SK-N-MC (cell line): ENCODE results near the gene C10orf67.
"Not testable (repeated sequence)": the region's sequence is repeated elsewhere in the genome, so short reads cannot be mapped to it uniquely, and the experiment has no call there.

Experiments
- DNase-seq: peaks from one replicate; pipeline ENCODE4 v3.0.0-alpha.2; 2011; ENCODE audit warnings: low read depth, low spot score
- H3K27ac ChIP-seq: fragments of 200-600 bp; sonication (generic); 2 replicates; pipeline ENCODE4 v1.5.1; 2016; ENCODE audit warnings: mixed run types
- H3K36me3 ChIP-seq: fragments of 200-600 bp; sonication (generic); 2 replicates; pipeline ENCODE4 v1.6.1; 2017; ENCODE audit warnings: antibody characterized with exemption, low read length, mixed read lengths; ENCODE audit not compliant: insufficient read depth
- H3K4me3 ChIP-seq: fragments of 200-600 bp; sonication (generic); 2 replicates; pipeline ENCODE4 v1.5.1; 2016
- H3K9ac ChIP-seq: fragments of 200-600 bp; sonication (generic); 2 replicates; pipeline ENCODE4 v1.8.0; 2017; ENCODE audit warnings: mixed run types, mixed read lengths; ENCODE audit not compliant: insufficient read length
- H3K9me3 ChIP-seq: fragments of 200-600 bp; sonication (generic); 2 replicates; pipeline ENCODE4 v1.6.1; 2017; ENCODE audit warnings: low read depth, mild to moderate bottlenecking, antibody characterized with exemption, low read length, moderate library complexity, mixed read lengths
- EZH2 ChIP-seq: fragments of 200-600 bp; sonication (generic); IDR thresholded peaks from one replicate; pipeline ENCODE4 v1.6.1; 2017; ENCODE audit warnings: antibody characterized with exemption
- FOXP2 ChIP-seq: optimal IDR thresholded peaks from 2 replicates; pipeline ENCODE3; 2011; ENCODE audit warnings: mild to moderate bottlenecking, moderate library complexity; ENCODE audit not compliant: insufficient read depth; ENCODE audit errors: extremely low read length, control extremely low read depth
- POLR2AphosphoS5 ChIP-seq: IDR thresholded peaks from 2 replicates; pipeline ENCODE4 v1.6.1; 2012; ENCODE audit warnings: mild to moderate bottlenecking, low read depth, low read length, borderline replicate concordance

C10orf67 gene

GRCh38 chr10:23344241-23344841, at the start of gene C10orf67:
C10orf67 (minus strand) TSS chr10:23344797; CDS start chr10:23344774, 23 bp downstream.
- DNase-seq: no peak
- H3K36me3 ChIP-seq: no peaks in the 10 kb centered on the region
- no peak within 1 kb of the TSS for H3K27ac ChIP-seq
- no peak within 1 kb of the TSS for H3K9ac ChIP-seq
- H3K4me3 ChIP-seq: no peak within 1 kb of the TSS
- no peak for TF ChIP-seq FOXP2
- TF ChIP-seq EZH2: no peak
- no peak for TF ChIP-seq POLR2AphosphoS5
- no peaks in the 10 kb centered on the region for H3K9me3 ChIP-seq

GRCh38 chr10:23391821-23392220, 47.2 kb upstream of the C10orf67 start:
- DNase-seq: no peak
- no peak for TF ChIP-seq POLR2AphosphoS5
- TF ChIP-seq EZH2: no peak
- TF ChIP-seq FOXP2: no peak
- H3K27ac ChIP-seq: no peak overlapping the region
- H3K36me3 ChIP-seq: no peaks in the 10 kb centered on the region
- H3K4me3 ChIP-seq: no peak overlapping the region
- H3K9ac ChIP-seq: no peak overlapping the region
- H3K9me3 ChIP-seq: no peaks in the 10 kb centered on the region

- Histone ChIP-seq H3K4me3 (no peak overlapping the region), H3K36me3 (no peaks in the 10 kb centered on the region), H3K9me3 (no peaks in the 10 kb centered on the region), H3K27ac (no peak overlapping the region), H3K9ac (no peak overlapping the region)
- no peak for TF ChIP-seq POLR2AphosphoS5
- TF ChIP-seq FOXP2: no peak
- no peak for TF ChIP-seq EZH2
- DNase-seq: no peak
Observed at GRCh38 chr10:23390809-23391208, 46.2 kb upstream of the C10orf67 start.

GRCh38 chr10:23390408-23390807, 45.8 kb upstream of the C10orf67 start:
- not testable (repeated sequence) for H3K9me3 ChIP-seq, H3K27ac ChIP-seq

DNA sequence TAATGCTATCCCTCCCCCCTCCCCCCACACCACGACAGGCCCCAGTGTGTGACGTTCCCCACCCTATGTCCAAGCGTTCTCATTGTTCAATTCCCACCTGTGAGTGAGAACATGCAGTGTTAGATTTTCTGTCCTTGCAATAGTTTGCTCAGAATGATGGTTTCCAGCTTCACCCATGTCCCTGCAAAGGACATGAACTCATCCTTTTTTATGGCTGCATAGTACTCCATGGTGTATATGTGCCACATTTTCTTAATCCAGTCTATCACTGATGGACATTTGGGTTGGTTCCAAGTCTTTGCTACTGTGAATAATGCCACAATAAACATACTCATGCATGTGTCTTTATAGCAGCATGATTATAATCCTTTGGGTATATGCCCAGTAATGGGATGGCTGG, 42.9 kb upstream of the C10orf67 start:
- H3K27ac ChIP-seq, H3K4me3 ChIP-seq, H3K9ac ChIP-seq, DNase-seq, H3K36me3 ChIP-seq, H3K9me3 ChIP-seq: not testable (repeated sequence)

More at GRCh38 chr10:23390408-23390807, 45.8 kb upstream of the C10orf67 start:
- not testable (repeated sequence) for H3K36me3 ChIP-seq, H3K9ac ChIP-seq, DNase-seq, H3K4me3 ChIP-seq

- Histone ChIP-seq H3K9ac (no peak overlapping the region), H3K4me3 (no peak overlapping the region), H3K9me3 (no peaks in the 10 kb centered on the region), H3K27ac (no peak overlapping the region), H3K36me3 (no peaks in the 10 kb centered on the region)
- no peak for DNase-seq
- TF ChIP-seq FOXP2 (no peak), POLR2AphosphoS5 (no peak), EZH2 (no peak)
Observed at GRCh38 chr10:23386052-23386451, 41.5 kb upstream of the C10orf67 start.

DNA sequence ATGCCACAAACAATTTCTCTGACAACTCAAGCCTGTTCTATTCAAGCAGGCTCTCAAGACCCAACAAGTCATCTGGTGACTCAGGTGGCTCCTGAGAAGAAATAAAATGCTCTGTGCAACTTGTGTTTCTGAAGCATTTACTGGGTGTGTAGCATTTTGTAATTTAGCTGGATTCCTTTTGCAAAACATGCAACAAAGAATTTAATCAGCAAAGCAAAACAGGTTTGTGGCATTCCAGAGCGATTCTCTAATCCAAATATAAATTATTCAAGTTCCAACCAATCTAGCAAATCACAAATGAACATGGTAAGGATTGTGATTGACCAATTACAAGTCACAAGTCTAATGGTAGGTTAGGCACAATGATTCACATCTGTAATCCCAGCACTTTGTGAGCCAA, 39.8 kb upstream of the C10orf67 start:
- H3K9ac ChIP-seq: no peak overlapping the region
- H3K36me3 ChIP-seq: no peaks in the 10 kb centered on the region
- no peak overlapping the region for H3K4me3 ChIP-seq
- TF ChIP-seq FOXP2: no peak
- H3K27ac ChIP-seq: no peak overlapping the region
- DNase-seq: no peak
- no peaks in the 10 kb centered on the region for H3K9me3 ChIP-seq

- Histone ChIP-seq H3K36me3 (no peaks in the 10 kb centered on the region), H3K9me3 (no peaks in the 10 kb centered on the region), H3K9ac (no peak overlapping the region), H3K4me3 (no peak overlapping the region), H3K27ac (no peak overlapping the region)
- TF ChIP-seq FOXP2: no peak
- TF ChIP-seq EZH2: no peak
- TF ChIP-seq POLR2AphosphoS5: no peak
- no peak for DNase-seq
Observed at GRCh38 chr10:23383637-23384036, 39.0 kb upstream of the C10orf67 start.

- no peaks in the 10 kb centered on the region for H3K36me3 ChIP-seq
- H3K27ac ChIP-seq: no peak overlapping the region
Observed at GRCh38 chr10:23381298-23382040, 36.9 kb upstream of the C10orf67 start.

More at GRCh38 chr10:23381298-23382040, 36.9 kb upstream of the C10orf67 start:
- H3K9ac ChIP-seq: no peak overlapping the region
- H3K9me3 ChIP-seq: no peaks in the 10 kb centered on the region
- no peak for DNase-seq
- no peak overlapping the region for H3K4me3 ChIP-seq
- TF ChIP-seq POLR2AphosphoS5: no peak
- no peak for TF ChIP-seq EZH2
- no peak for TF ChIP-seq FOXP2
